Renal pelvis (tissue), 4 donors: ENCODE data around the gene CEACAM1. TPM values are rescaled to one million over a fixed set of nuclear protein-coding genes. Genes with fewer than 3 reads are reported as not detected.
"Not testable (repeated sequence)": the region's sequence is repeated elsewhere in the genome, so short reads cannot be mapped to it uniquely, and the experiment has no call there.

Source experiments
- DNase-seq: peaks from one replicate; pipeline ENCODE4 v3.0.0-alpha.2; 2013
- polyA plus RNA-seq, 3 donors: library from polyadenylated mRNA; unstranded; fragments of 120-200 nt; gene quantifications; one replicate each; pipeline ENCODE4 v1.2.1, GENCODE V29; 2013; ENCODE audit not compliant: insufficient read length in 3 of 3

The CEACAM1 gene
- polyA plus RNA-seq, 3 donors, result 7.7 to 17.6 (median 16.5) TPM

DNA sequence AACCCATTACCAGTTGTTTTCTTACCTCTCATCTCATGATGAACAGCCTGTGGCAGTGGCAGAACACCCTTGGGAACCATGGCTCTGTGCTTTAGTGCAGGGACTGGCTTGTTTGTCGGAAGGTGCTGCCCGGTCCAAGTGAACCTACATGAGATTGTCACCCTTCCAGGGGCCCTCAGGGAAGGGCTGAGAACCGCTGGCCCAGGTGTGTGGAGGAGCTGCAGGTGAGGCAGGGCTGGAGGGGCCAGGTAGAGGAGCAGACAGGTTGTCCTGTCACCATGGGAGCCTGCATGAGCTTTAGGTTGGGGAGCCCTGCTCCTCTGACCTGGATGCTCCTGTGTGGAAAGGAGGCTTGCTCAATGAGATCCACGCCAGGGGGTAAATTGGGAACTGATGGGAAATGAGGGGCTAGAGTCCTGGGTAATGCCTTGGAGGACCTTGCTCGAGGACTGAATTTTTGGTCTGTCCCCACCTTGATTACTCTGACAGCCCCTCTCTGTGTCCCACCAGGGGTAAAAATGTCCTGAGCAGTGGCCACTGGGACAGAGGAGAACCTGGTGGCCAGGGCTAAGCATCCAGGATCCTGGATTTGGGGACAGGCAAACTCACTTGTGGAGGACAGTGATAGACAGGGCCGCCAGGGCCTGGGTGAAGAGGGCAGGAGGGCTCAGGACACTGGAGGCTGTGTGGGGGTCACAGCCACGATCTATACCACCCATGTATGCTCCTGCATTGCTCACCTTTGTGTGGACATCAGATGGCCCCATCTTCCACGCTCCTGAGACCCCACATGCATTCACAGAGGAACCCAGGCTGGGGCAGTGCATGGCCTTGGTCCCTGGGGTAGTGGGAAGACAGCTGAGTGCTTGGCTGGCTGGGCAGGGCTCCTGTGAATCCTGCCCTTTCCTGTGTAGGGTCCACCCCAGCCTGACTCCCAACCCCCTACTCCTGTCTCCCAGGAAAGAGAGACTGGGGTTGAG is 24.1 kb upstream of the CEACAM1 start:
- DNase-seq, result no peak

DNA sequence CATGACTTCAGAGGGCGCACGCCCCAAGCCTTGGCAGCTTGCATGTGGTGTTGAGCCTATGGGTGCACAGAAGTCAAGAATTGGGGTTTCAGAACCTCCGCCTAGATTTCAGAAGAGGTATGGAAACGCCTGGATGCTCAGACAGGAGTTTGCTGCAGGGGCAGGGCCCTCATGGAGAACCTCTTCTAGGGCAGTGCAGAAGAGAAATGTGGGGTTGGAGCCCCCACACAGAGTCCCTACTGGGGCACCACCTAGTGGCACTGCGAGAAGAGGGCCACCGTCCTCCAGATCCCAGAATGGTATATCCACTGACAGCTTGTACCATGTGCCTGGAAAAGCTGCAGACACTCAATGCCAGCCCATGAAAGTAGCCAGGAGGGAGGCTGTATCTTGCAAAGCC is 22.2 kb upstream of the CEACAM1 start:
- not testable (repeated sequence) for DNase-seq

GRCh38 chr19:42549067-42549466 is 20.8 kb upstream of the CEACAM1 start:
- not testable (repeated sequence) for DNase-seq

- DNase-seq, result no peak
These were observed 20.3 kb upstream of the CEACAM1 start for GRCh38 chr19:42548552-42548951.

GRCh38 chr19:42547929-42548328 is 19.6 kb upstream of the CEACAM1 start:
- no peak for DNase-seq

DNA sequence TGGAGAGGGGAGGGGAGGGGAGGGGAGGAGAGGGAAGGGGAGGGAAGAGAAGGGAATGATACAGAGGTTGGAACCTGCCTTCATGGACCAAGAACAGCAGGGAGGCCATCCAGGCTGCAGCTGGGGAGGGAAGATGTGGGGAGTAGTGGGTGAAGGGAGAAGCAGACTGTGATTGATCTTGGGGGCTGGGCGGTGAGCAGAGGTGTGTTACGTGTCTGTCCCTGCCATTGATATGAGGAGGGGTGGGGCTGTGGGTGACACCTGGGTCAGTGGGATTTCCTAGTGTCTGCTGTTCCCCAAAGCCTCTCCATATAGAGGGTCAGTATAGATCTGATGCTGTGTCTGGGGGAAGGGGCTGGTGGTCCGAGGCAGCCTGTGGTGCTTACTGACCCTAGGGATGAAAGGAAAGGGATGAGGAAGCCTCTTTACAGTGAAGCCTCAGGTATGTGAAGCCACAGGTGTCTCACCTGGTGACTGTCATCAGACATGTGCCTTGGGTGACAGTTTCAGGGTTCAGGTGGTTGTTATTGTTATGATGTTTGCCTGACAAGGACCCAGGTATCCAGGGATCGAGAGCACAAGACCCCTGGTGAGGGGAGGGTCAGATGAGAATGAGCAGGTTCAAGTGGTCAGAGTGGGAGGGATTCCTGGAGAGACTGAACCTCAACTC is 18.7 kb upstream of the CEACAM1 start:
- no peak for DNase-seq

- no peak for DNase-seq
These were observed 15.9 kb upstream of the CEACAM1 start for GRCh38 chr19:42544146-42544545.

GRCh38 chr19:42542791-42543190 is 14.5 kb upstream of the CEACAM1 start:
- no peak for DNase-seq

- no peak for DNase-seq
These were observed 11.8 kb upstream of the CEACAM1 start for GRCh38 chr19:42540071-42540553.

- no peak for DNase-seq
These were observed 10.8 kb upstream of the CEACAM1 start for GRCh38 chr19:42538841-42539709.

DNA sequence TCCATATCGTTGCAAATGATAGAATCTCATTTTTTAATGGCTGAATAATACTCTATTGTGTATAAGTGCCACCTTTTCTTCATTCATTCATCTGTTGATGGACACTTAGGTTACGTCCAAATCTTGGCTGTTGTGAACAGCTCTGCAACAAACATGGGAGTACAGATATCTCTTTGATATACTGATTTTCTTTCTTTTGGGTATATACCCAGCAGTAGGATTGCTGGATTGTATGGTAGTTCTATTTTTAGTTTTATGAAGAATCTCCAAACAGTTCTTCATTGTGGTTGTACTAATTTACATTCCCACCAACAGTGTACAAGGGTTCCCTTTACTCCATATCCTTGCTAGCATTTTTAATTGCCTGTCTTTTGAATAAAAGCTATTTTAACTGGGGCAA is 7.0 kb upstream of the CEACAM1 start:
- not testable (repeated sequence) for DNase-seq

- DNase-seq, result no peak
These were observed 6.1 kb upstream of the CEACAM1 start for GRCh38 chr19:42534391-42534790.

DNA sequence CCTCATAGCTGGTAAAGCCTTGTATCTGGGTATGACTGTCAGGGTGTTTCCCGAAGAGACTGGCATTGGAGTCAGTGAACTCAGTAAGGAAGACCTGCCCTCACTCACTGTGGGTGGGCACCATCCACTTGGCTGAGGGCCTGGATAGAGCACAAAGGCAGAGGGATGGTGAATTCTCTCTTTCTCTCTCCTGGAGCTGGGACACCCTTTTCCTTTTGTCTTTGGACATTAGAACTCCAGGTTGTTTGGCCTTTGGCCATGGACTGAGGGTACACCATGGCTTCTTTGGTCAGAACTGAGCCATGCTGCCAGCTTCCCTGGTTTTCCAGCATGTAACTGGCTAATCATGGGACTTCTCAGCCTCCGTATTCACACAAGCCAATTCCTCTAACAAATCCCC is 4.6 kb upstream of the CEACAM1 start:
- DNase-seq, result no peak

DNA sequence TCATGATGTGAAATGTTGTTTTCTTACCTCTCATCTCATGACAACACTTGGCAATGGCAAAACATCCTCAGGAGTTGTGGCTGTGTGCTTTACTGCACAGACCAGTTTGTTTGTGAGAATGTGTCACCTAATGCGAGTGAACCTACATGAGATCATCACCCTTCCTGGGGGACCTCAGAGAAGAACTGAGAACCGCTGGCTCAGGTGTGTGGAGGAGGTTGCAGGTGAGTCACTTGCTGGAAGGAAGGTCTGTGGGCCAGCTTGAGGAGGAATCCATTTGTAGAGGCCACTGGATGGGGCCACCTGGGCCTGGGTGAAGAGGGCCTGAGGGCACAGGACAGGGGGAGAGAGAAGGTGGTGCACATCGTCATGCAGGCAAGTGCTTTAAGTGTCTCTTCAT is 3.0 kb upstream of the CEACAM1 start:
- DNase-seq, result no peak

DNA sequence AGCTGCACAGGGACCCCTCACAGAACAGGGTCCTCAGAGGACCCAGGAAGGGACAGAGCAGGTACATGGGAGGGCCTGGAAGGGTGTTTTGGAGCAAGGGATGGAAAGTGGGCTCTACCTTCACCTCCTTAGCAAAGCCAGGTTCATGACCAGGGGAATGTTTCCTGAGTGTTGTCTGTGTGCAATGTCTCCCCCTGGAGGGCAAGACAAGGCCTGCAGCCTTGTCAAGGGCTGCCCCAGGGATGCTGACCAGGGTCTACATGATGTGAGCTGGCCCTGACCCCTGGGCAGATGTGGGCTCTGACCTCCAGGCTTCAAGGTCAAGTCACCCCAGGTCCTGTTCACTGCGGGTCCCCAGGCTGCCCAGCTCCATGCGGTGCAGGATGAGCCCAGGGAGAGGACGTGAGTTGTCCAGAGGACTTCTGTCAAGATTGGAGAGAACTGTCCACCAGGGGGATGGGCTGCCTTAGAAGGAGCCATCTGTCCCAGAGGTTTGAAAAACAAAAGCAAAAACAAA is 1.0 kb upstream of the CEACAM1 start:
- peak; percentile 56 for DNase-seq

DNA sequence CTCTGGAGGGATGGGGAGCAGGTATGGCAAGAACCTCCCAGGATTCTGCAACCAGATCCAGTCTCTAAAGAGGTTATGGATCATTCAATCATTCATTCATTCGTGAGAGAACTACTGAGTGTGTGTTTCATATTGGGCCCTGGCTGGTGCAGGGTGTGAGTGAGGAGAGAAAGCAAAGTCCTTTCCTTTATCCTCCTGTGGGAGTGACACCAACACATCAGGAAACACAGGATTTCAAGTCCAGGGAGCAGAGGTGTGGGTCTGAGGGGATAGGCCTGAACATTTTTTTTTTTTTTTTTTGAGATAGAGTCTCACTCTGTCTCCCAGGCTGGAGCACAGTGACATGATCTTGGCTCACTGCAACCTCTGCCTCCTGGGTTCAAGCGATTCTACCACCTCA is 3.3 kb downstream of the CEACAM1 start:
- DNase-seq, result no peak

DNA sequence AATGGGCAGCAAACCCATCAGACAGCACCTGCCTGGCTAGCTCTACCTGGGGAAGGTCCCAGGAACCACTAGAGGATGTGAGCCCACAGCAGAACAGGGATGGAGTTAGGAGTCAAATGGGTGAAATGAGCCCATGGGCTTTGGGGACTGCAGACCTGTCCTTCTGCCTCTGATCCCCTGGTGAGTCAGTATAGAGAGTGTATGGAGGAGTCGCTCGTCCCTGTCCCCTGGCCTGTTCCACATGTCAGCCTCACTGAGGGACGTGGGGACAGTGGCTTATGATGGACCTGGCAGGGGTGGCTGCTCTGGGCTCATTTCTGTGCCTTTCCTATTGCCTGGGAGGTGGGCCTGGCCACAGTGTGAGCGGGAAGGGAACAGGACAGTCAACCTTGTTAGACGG is 4.0 kb downstream of the CEACAM1 start:
- DNase-seq, result no peak

GRCh38 chr19:42522262-42522661 is 6.0 kb downstream of the CEACAM1 start:
- not testable (repeated sequence) for DNase-seq

GRCh38 chr19:42521346-42522030 is 6.8 kb downstream of the CEACAM1 start:
- DNase-seq, result no peak

- DNase-seq, result no peak
These were observed 9.2 kb downstream of the CEACAM1 start for GRCh38 chr19:42519108-42519507.

GRCh38 chr19:42516771-42517170 is 11.5 kb downstream of the CEACAM1 start:
- DNase-seq, result no peak
